PC-9 (cell line): ENCODE measurements around the gene ANO4. TPM values are rescaled to one million over a fixed set of nuclear protein-coding genes. Genes with fewer than 3 reads are reported as not detected.

Source experiments
- BruUV-seq: library from RNA; stranded (reverse); fragments of 400-500 nt; replicated peaks from 2 replicates; lab custom pipeline; 2021; lab: Mats Ljungman, UMichigan
- CTCF ChIA-PET: fragments of 300-600 bp; sonication (Branson Sonifier 250); formaldehyde crosslinking; loops from one replicate; lab custom pipeline; 2022; ENCODE audit warnings: antibody characterized with exemption; lab: Charles Lee
- POLR2A ChIA-PET: fragments of 300-600 bp; sonication (Branson Sonifier 250); formaldehyde crosslinking; loops from one replicate; lab custom pipeline; 2022; ENCODE audit warnings: antibody characterized with exemption; ENCODE audit not compliant: unreplicated experiment; lab: Charles Lee
- DNase-seq, 2 experiments: peaks; one replicate each; pipeline versions ENCODE4 v3.0.0 to v3.0.0-alpha.2; 2015 to 2022; ENCODE audit warnings: mixed read lengths in 1 of 2
- H2AFZ ChIP-seq: fragments of 200-600 bp; sonication (generic); 2 replicates; pipeline ENCODE4 v1.8.1; 2017; ENCODE audit warnings: antibody characterized with exemption
- H3F3A ChIP-seq: fragments of 200-600 bp; sonication (generic); 2 replicates; pipeline ENCODE4 v1.8.1; 2017; ENCODE audit warnings: antibody characterized with exemption, mild to moderate bottlenecking, low read depth; ENCODE audit not compliant: insufficient read depth
- H3K27ac ChIP-seq: fragments of 200-600 bp; sonication (generic); 2 replicates; pipeline ENCODE4 v1.6.1; 2016; ENCODE audit warnings: mixed run types
- H3K27me3 ChIP-seq: fragments of 200-600 bp; sonication (generic); 2 replicates; pipeline ENCODE4 v1.6.1; 2016; ENCODE audit warnings: low read depth, mixed run types; ENCODE audit not compliant: insufficient read depth
- H3K36me3 ChIP-seq: fragments of 200-600 bp; sonication (generic); 2 replicates; pipeline ENCODE4 v1.6.1; 2016; ENCODE audit warnings: low read depth, mixed run types
- H3K4me1 ChIP-seq: fragments of 200-600 bp; sonication (generic); replicated peaks from 2 replicates; pipeline ENCODE4 v1.6.1; 2016; ENCODE audit warnings: mixed run types; ENCODE audit not compliant: insufficient read depth
- H3K4me2 ChIP-seq: fragments of 200-600 bp; sonication (generic); 2 replicates; pipeline ENCODE4 v1.6.1; 2017; ENCODE audit warnings: mixed run types
- H3K4me3 ChIP-seq: fragments of 200-600 bp; sonication (generic); 2 replicates; pipeline ENCODE4 v1.6.1; 2016; ENCODE audit warnings: mixed run types
- H3K79me2 ChIP-seq: fragments of 200-600 bp; sonication (generic); 2 replicates; pipeline ENCODE4 v1.6.1; 2017; ENCODE audit warnings: low read depth, mixed run types
- H3K9me2 ChIP-seq: fragments of 200-600 bp; sonication (generic); 2 replicates; pipeline ENCODE4 v1.8.1; 2017; ENCODE audit warnings: mild to moderate bottlenecking; ENCODE audit not compliant: insufficient read depth
- H3K9me3 ChIP-seq: fragments of 200-600 bp; sonication (generic); 2 replicates; pipeline ENCODE4 v1.8.1; 2016; ENCODE audit warnings: low read depth; ENCODE audit not compliant: insufficient read depth
- H4K20me1 ChIP-seq: fragments of 200-600 bp; sonication (generic); 2 replicates; pipeline ENCODE4 v1.8.1; 2017; ENCODE audit not compliant: insufficient read depth
- CTCF ChIP-seq: fragments of 200-600 bp; sonication (generic); conservative IDR thresholded peaks from 2 replicates; pipeline ENCODE4 v1.6.1; 2017; ENCODE audit warnings: mixed run types, antibody characterized with exemption, mild to moderate bottlenecking, moderate library complexity
- EZH2 ChIP-seq: fragments of 200-600 bp; sonication (generic); IDR thresholded peaks from 2 replicates; pipeline ENCODE4 v1.8.0; 2017; ENCODE audit warnings: antibody characterized with exemption, low read depth
- intact Hi-C: fragments of 100-400 bp; cut with micrococcal nuclease; formaldehyde crosslinking; loops from one replicate; pipeline ENCODE4 v1.10.0; 2022; ENCODE audit not compliant: unreplicated experiment
- total RNA-seq: library from RNA; stranded (reverse); gene quantifications from 2 replicates; pipeline ENCODE4 v1.2.3, GENCODE V29; 2021

ANO4 gene
- total RNA-seq, 1 experiment from 2014 or later, result not detected

GRCh38 chr12:101165319-101165718, 370.7 kb downstream of the ANO4 start:
- Histone ChIP-seq H3K4me1 (no peaks in the 10 kb centered on the region), H3K27ac (no peak overlapping the region), H4K20me1 (no peaks in the 10 kb centered on the region), H3K4me2 (no peak overlapping the region), H3K79me2 (no peaks in the 10 kb centered on the region), H3K4me3 (no peak overlapping the region), H3K9me2 (no peaks in the 10 kb centered on the region), H3F3A (no peaks in the 10 kb centered on the region), H3K36me3 (no peaks in the 10 kb centered on the region), H3K27me3 (peaks cover 22% of the 10 kb centered on the region), H3K9me3 (no peaks in the 10 kb centered on the region), H2AFZ (no peak overlapping the region)
- ChIA-PET CTCF (no interaction called here), POLR2A (no interaction called here)
- TF ChIP-seq CTCF (no peak), EZH2 (no peak)
- DNase-seq, result no peak
- BruUV-seq, result no TSS peak
- intact Hi-C loops, result no loop called here

- no peak for DNase-seq
- CTCF ChIA-PET, result interaction anchor here (0.7 kb wide), 1 partner anchor 215 kb away, joined by 3 read pairs; no protein-coding TSS in a partner anchor
- H3K36me3 ChIP-seq, result no peaks in the 10 kb centered on the region
Observed at GRCh38 chr12:101166866-101167265, 372.3 kb downstream of the ANO4 start.

GRCh38 chr12:101168001-101168400, 373.4 kb downstream of the ANO4 start:
- no TSS peak for BruUV-seq
- intact Hi-C loops, result no loop called here
- Histone ChIP-seq H3K4me1 (no peaks in the 10 kb centered on the region), H3K4me2 (no peak overlapping the region), H2AFZ (no peak overlapping the region), H3K27me3 (peaks cover 33% of the 10 kb centered on the region), H3F3A (no peaks in the 10 kb centered on the region), H3K9me2 (no peaks in the 10 kb centered on the region), H3K27ac (no peak overlapping the region), H3K36me3 (no peaks in the 10 kb centered on the region), H4K20me1 (no peaks in the 10 kb centered on the region), H3K79me2 (no peaks in the 10 kb centered on the region), H3K4me3 (no peak overlapping the region), H3K9me3 (no peaks in the 10 kb centered on the region)
- POLR2A ChIA-PET, result no interaction called here
- TF ChIP-seq EZH2 (no peak), CTCF (no peak)
- no peak for DNase-seq
- CTCF ChIA-PET, result no interaction called here

More at GRCh38 chr12:101166866-101167265, 372.3 kb downstream of the ANO4 start:
- Histone ChIP-seq H4K20me1 (no peaks in the 10 kb centered on the region), H3K4me1 (no peaks in the 10 kb centered on the region), H3K4me3 (no peak overlapping the region), H3K9me3 (no peaks in the 10 kb centered on the region), H2AFZ (no peak overlapping the region), H3K9me2 (no peaks in the 10 kb centered on the region), H3K27ac (no peak overlapping the region), H3K27me3 (peaks cover 33% of the 10 kb centered on the region), H3K79me2 (no peaks in the 10 kb centered on the region), H3K4me2 (no peak overlapping the region), H3F3A (no peaks in the 10 kb centered on the region)
- BruUV-seq, result no TSS peak
- TF ChIP-seq CTCF, result no peak
- no peak for TF ChIP-seq EZH2
- POLR2A ChIA-PET, result no interaction called here
- intact Hi-C loops, result no loop called here
